AG09319 (cell line): ENCODE measurements around the gene ZNF362.

ENCODE experiments used
- DNase-seq: peaks from one replicate; pipeline ENCODE4 v3.0.0-alpha.2; 2010; ENCODE audit warnings: low read depth; ENCODE audit errors: extremely low read depth
- CTCF ChIP-seq: IDR thresholded peaks from 2 replicates; pipeline ENCODE4 v1.5.1; 2011; ENCODE audit warnings: low read depth, mild to moderate bottlenecking, inconsistent platforms, low read length, moderate library complexity

The ZNF362 gene

DNA sequence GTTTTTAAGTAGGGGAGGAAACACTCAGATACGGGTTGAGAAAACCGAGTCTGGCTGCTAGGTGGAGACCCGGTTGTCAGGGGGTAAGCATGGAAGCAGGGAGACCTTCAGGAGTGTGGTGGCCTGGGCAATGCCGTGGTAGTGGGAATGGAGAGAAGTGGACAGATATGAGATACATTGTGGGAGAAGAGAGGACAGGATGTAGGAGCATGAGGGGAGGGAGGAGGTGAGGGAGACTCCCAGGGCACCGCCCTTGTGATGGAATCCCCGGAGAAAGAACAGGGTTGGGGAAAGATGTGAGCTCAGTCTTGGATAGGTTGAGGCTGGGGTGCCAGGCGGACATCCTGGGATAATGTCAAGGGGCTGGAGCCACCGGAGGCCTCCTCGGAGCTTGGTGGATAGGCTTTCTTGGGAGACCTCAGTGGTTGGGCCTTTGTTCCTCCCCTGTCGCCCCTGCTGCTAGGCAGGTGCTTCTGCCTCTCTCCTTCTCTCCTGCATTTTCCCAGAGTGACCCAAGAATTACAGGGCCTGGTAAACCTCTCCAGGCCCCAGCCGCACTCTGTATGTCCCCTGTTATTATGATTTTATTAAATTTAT, 21.3 kb downstream of the ZNF362 start:
- DNase-seq = no peak
- TF ChIP-seq CTCF = no peak

GRCh38 chr1:33280091-33280661, 23.9 kb downstream of the ZNF362 start:
- no peak for TF ChIP-seq CTCF
- DNase-seq = no peak

GRCh38 chr1:33281554-33282303, 25.4 kb downstream of the ZNF362 start:
- no peak for TF ChIP-seq CTCF
- no peak for DNase-seq

DNA sequence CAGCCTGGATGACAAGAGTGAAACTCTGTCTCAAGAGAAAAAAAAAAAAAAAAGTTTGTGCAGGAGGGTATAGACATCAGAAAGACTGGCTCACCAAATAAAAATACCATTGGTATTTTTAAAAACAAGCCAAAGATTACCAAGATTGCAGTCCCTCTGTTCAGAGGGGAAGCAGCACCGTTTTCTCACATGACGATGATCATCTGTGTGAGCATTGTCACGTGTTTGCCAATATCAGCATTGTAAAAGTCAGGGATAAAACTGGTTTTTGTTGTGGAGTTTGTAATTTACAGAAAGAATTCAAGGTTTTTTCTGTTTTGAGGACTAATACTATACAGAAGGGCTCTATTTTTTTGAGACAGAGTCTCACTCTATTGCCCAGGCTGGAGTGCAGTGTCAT, 26.5 kb downstream of the ZNF362 start:
- no peak for DNase-seq
- TF ChIP-seq CTCF = no peak

- TF ChIP-seq CTCF = no peak
- no peak for DNase-seq
Measured at GRCh38 chr1:33284049-33284448, 27.8 kb downstream of the ZNF362 start.

- DNase-seq = peak; percentile 14
Measured at GRCh38 chr1:33286451-33287185, 30.3 kb downstream of the ZNF362 start.

More at GRCh38 chr1:33286451-33287185, 30.3 kb downstream of the ZNF362 start:
- TF ChIP-seq CTCF = no peak
